ENCODE data around the gene STPG1.

The STPG1 gene

DNA sequence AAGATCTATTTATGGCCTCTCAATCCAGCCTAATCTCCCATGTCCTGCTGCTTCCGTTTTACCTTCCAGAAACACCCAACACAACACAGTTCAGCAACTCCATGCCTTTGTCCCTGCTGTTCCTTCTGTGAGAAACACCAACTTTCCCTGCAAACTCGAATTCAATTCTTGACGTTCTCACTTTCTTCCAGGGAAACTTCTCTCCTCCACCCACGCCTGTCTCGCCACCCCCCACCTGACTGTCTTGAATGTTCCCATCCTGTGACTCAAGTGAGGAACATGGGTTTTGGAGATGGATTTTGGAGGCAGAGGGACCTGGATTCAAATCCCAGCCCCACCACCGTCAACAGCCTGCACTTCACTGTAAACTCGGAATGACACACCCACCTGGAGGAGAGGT, 49.6 kb downstream of the STPG1 start:
- no peak for DNase-seq (ENCODE audit: low read depth)
- TF ChIP-seq, protein P1, sequence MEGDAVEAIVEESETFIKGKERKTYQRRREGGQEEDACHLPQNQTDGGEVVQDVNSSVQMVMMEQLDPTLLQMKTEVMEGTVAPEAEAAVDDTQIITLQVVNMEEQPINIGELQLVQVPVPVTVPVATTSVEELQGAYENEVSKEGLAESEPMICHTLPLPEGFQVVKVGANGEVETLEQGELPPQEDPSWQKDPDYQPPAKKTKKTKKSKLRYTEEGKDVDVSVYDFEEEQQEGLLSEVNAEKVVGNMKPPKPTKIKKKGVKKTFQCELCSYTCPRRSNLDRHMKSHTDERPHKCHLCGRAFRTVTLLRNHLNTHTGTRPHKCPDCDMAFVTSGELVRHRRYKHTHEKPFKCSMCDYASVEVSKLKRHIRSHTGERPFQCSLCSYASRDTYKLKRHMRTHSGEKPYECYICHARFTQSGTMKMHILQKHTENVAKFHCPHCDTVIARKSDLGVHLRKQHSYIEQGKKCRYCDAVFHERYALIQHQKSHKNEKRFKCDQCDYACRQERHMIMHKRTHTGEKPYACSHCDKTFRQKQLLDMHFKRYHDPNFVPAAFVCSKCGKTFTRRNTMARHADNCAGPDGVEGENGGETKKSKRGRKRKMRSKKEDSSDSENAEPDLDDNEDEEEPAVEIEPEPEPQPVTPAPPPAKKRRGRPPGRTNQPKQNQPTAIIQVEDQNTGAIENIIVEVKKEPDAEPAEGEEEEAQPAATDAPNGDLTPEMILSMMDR (conservative IDR thresholded peaks at IDR 0.05; ENCODE audit: low read depth, low read length) = no peak
- no peak overlapping the region for H3K4me3 ChIP-seq (ENCODE audit: low read depth, low read length)

DNA sequence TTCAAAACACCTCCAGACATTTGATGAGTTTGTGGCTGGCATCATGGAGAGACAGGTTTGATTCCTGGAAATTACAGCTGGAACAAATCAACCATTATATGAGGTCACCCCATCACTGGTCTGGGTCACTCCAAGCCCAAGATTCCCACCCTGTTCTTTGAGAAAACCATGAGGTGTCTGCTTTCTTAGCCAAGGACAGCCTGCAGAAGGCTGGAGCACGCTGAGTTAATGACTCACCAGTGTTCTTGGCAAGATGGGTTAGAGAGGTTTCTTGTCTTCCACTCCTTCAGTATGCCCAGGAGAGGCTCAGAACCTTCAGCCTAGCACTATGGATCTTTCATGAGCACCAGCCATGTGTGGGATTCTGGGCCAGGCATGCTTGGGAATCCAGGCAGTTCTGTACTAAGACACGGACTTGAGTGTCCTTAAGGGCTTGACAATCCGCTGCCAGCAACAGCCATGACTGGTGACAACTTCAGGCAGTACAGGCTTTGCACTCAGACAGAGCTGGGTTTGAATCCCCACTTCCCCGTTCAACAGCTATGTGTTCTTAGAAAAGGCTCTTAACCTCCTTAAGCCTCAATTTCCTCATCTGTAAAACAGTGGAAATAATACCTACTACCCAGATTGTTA, 50.5 kb downstream of the STPG1 start:
- DNase-seq (ENCODE audit: low read depth) = peak; percentile 95
- TF ChIP-seq, protein P1 (conservative IDR thresholded peaks at IDR 0.05; ENCODE audit: low read depth, low read length) = no peak
- no peak overlapping the region for H3K4me3 ChIP-seq (ENCODE audit: low read depth, low read length)

DNA sequence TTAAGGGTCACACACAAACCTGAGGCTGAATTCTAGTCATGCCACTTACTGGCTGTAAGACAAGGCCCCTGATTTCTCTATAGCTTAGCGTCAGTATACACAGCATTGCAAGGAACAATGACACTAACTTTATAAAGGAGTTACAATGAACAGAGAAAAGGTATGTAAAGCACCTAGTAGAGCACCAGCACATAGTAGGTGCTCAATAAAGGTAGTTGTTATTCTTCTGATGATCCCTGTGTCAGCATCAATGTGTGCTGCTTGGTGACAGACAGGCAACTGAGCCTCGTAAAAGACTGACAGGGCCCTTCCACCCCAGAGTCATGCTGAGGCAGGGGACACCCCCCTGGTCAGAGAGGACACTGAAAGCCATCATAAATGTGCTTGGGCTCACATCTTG, 51.2 kb downstream of the STPG1 start:
- H3K4me3 ChIP-seq (ENCODE audit: low read depth, low read length) = no peak overlapping the region
- no peak for DNase-seq (ENCODE audit: low read depth)
- TF ChIP-seq, protein P1 (conservative IDR thresholded peaks at IDR 0.05; ENCODE audit: low read depth, low read length) = no peak

DNA sequence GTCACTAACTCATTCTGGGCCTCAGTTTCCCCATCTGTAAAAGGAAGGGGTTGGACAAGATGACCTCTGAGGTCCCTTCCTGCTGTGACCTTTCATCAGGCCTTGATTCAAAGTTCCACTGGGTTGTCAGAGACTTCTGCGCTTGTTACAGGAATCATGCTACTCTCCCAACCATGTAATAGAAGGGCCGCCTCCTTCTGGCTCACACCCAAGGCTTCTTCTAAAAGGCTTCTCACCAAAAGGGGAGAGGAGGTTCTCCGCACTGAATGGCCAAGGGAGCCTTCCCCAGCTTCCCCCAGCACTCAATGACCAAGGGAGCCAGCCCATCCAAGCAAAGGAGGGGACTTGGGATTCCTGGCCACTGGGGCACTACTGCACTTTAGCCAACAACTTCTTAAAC, 51.8 kb downstream of the STPG1 start:
- TF ChIP-seq, protein P1 (conservative IDR thresholded peaks at IDR 0.05; ENCODE audit: low read depth, low read length) = no peak
- H3K4me3 ChIP-seq (ENCODE audit: low read depth, low read length) = no peak overlapping the region
- no peak for DNase-seq (ENCODE audit: low read depth)

DNA sequence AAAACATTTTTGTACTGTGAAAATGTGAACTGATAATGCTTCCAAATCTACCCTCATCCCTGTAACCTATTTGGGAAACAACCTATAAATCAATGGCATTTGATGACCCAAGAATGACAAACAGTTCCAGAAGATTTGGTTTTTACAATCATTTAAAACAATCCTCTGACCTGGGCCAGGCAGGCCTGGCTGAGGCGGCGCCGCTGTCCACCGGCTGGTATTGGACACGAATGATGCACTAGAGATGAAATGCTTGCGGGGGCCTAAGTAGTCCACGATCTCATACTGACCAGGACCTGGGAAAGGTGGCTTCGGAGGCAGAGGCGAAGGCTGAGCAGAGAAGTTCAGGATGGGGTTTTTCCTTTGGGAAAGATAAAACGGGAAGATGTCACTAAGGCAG, 52.9 kb downstream of the STPG1 start:
- no peak for DNase-seq (ENCODE audit: low read depth)
- no peak overlapping the region for H3K4me3 ChIP-seq (ENCODE audit: low read depth, low read length)
- TF ChIP-seq, protein P1 (conservative IDR thresholded peaks at IDR 0.05; ENCODE audit: low read depth, low read length) = no peak

DNA sequence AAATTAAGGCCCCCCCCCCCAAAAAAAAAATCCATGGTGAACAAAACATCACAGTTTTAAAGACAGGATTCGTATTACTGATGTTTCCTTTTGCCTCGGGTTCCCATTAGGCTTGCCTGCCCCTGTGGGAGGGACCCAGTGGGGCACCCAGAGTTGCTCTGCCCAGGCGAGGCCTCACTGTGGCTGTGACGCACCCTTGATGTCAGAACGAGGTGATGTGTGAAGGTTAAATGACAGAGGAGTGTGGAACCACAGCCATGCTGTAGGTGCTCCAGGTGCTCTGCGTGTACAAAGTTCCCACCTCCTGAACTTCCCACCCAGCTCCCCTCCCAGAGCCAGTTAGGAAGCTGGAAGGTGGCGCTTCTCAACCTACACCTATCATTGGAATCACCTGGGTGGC, 56.5 kb downstream of the STPG1 start:
- no peak overlapping the region for H3K4me3 ChIP-seq (ENCODE audit: low read depth, low read length)
- TF ChIP-seq, protein P1 (conservative IDR thresholded peaks at IDR 0.05; ENCODE audit: low read depth, low read length) = no peak
- DNase-seq (ENCODE audit: low read depth) = no peak

DNA sequence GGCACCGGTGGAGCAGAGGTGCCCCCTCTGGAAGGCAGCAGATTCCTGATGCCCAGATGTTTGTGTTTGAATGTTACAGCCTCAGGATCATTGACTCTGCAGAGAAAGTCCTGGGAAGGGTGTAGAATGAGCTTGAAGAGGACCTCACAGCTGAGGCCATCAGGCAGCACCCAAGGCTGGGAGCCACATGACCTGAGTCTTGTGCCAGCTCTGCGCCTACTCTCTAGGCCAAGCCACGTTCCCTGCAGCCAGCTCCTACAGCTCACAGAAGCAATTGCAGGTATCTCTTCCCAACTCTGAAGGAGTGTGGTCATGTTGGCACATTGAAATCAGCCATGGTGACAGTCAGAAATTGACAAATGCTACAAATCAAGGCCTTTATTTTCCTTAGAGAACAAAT, 58.1 kb downstream of the STPG1 start:
- H3K4me3 ChIP-seq (ENCODE audit: low read depth, low read length) = no peak overlapping the region
- TF ChIP-seq, protein P1 (conservative IDR thresholded peaks at IDR 0.05; ENCODE audit: low read depth, low read length) = no peak
- DNase-seq (ENCODE audit: low read depth) = no peak
